Sigmoid colon (tissue), 7 donors: Measurements from ENCODE around the gene SLC16A6. TPM values are rescaled to one million over a fixed set of nuclear protein-coding genes. Genes with fewer than 3 reads are reported as not detected.

Experiments
- DNase-seq: peaks from one replicate; pipeline ENCODE4 v3.0.0-alpha.2; 2019
- H3K27ac ChIP-seq, 4 donors: fragments of 200-600 bp; sonication (generic); one replicate each; pipeline ENCODE4 v1.5.1; 2016 to 2019; ENCODE audit warnings: mild to moderate bottlenecking in 1 of 4
- H3K27me3 ChIP-seq, 3 donors: fragments of 200-600 bp; sonication (generic); one replicate each; pipeline ENCODE4 v1.5.1; 2019; ENCODE audit warnings: mild to moderate bottlenecking in 1 of 3
- H3K36me3 ChIP-seq, 4 donors: fragments of 200-600 bp; sonication (generic); one replicate each; pipeline ENCODE4 v1.5.1; 2016 to 2019
- H3K4me1 ChIP-seq, 4 donors: fragments of 200-600 bp; sonication (generic); one replicate each; pipeline ENCODE4 v1.5.1; 2017 to 2019
- H3K4me3 ChIP-seq, 4 donors: fragments of 200-600 bp; sonication (generic); one replicate each; pipeline ENCODE4 v1.5.1; 2017 to 2019; ENCODE audit warnings: mild to moderate bottlenecking in 2 of 4, moderate library complexity in 1 of 4
- H3K9me3 ChIP-seq, 4 donors: fragments of 200-600 bp in 3 of 4; sonication (generic) in 3 of 4; one replicate each; pipeline versions ENCODE4 v1.5.1 to v1.6.1; 2013 to 2019
- EP300 ChIP-seq, 4 donors: sonication (generic); formaldehyde crosslinking; IDR thresholded peaks; one replicate each; pipeline ENCODE4 v1.6.1; 2017; ENCODE audit warnings: antibody characterized with exemption in 4 of 4
- POLR2A ChIP-seq, 2 donors: fragments of 450-650 bp; IDR thresholded peaks; one replicate each; pipeline ENCODE4 v1.6.1; 2016; ENCODE audit warnings: antibody characterized with exemption in 2 of 2, mild to moderate bottlenecking in 2 of 2, moderate library complexity in 2 of 2
- POLR2AphosphoS5 ChIP-seq, 4 donors: sonication (generic); formaldehyde crosslinking; IDR thresholded peaks; one replicate each; pipeline ENCODE4 v1.6.1; 2017; ENCODE audit warnings: antibody characterized with exemption in 4 of 4
- WGBS, 2 donors: extraction: QIAGEN DNeasy Blood & Tissue Kit; methylation state at CpG; one replicate each; pipeline ENCODE4 v1.1.7; 2013; 5-methylcytosine and 5-hydroxymethylcytosine counted together
- intact Hi-C: fragments of 100-400 bp; cut with DNase I; formaldehyde crosslinking; loops from one replicate; pipeline ENCODE4 v1.15.1; 2023
- polyA plus RNA-seq, 3 donors: library from polyadenylated mRNA; stranded (reverse); fragments of 200-250 nt; gene quantifications; one replicate each; pipeline ENCODE4 v1.2.3, GENCODE V29; 2013
- total RNA-seq, 4 donors: library from RNA; depleted of rRNA; stranded (reverse); fragments of >200 nt; gene quantifications; one replicate each; pipeline ENCODE4 v1.1.0, GENCODE V29; 2016
- TF ChIP-seq, protein P1 (sequence below), 4 experiments: fragments of 450-650 bp in 3 of 4; fragments of 200-600 bp in 1 of 4; IDR thresholded peaks; one replicate each; pipeline ENCODE4 v1.5.1; 2016 to 2019; ENCODE audit warnings: antibody characterized with exemption in 4 of 4, mild to moderate bottlenecking in 3 of 4, moderate library complexity in 2 of 4
- donor health status: healthy with polysubstance abuse.
- donor health status: Bipolar disorder and iron deficiency.
- donor health status: healthy.

SLC16A6 gene
- total and polyA plus RNA-seq, 7 donors: 0.14 to 2.1 (median 0.67) TPM; not detected in 4

DNA sequence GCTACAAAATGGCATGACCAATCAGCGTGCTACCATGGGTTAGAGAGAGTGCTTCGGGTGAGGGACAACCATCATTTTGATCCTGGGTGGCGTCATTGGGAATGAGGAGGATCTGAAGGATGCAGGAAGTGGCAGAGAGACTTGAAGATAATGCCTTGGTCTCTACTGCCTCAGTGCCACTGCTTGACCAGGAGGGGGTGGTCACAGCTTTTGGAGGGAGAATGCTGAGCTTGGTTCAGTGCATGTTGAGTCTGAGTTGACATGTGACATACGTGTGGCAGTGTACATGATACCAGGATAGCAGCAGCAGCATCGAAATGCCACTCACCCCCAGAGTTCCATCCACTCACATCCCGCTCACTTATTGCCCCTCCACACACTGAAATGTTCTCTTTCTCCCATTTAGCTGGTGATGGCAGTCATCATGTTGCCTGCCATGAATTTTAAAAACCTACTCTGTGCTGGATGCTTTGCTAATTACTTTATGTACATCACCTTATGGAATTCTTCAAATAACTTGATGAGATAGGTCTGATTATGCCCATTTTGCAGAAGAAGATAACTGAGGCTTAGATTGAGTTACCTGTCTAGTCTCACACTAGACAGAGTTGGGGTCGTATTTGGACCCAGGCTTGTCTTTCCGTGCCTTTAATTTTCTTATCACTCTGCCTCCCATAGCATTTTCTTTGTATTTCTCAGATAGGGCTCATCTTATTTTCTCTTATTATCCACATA lies 37.1 kb upstream of the SLC16A6 start:
- H3K36me3 ChIP-seq: no peaks in the 10 kb centered on the region
- no peak overlapping the region for H3K4me3 ChIP-seq
- peaks cover 0 to 6% (median 0%) of the 10 kb centered on the region in 4 donors for H3K9me3 ChIP-seq
- 91 to 94% methylated on average over 8 of the region's 8 CpGs for WGBS, 2 donors
- intact Hi-C loops: no loop called here
- no peak overlapping the region for H3K27ac ChIP-seq
- H3K27me3 ChIP-seq: no peaks in the 10 kb centered on the region
- TF ChIP-seq, protein P1, sequence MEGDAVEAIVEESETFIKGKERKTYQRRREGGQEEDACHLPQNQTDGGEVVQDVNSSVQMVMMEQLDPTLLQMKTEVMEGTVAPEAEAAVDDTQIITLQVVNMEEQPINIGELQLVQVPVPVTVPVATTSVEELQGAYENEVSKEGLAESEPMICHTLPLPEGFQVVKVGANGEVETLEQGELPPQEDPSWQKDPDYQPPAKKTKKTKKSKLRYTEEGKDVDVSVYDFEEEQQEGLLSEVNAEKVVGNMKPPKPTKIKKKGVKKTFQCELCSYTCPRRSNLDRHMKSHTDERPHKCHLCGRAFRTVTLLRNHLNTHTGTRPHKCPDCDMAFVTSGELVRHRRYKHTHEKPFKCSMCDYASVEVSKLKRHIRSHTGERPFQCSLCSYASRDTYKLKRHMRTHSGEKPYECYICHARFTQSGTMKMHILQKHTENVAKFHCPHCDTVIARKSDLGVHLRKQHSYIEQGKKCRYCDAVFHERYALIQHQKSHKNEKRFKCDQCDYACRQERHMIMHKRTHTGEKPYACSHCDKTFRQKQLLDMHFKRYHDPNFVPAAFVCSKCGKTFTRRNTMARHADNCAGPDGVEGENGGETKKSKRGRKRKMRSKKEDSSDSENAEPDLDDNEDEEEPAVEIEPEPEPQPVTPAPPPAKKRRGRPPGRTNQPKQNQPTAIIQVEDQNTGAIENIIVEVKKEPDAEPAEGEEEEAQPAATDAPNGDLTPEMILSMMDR (IDR thresholded peaks at IDR 0.05): no peak
- TF ChIP-seq POLR2A (IDR thresholded peaks at IDR 0.05) (no peak), POLR2AphosphoS5 (IDR thresholded peaks at IDR 0.05) (no peak), EP300 (IDR thresholded peaks at IDR 0.05) (no peak)
- H3K4me1 ChIP-seq: no peaks in the 10 kb centered on the region
- DNase-seq: no peak

DNA sequence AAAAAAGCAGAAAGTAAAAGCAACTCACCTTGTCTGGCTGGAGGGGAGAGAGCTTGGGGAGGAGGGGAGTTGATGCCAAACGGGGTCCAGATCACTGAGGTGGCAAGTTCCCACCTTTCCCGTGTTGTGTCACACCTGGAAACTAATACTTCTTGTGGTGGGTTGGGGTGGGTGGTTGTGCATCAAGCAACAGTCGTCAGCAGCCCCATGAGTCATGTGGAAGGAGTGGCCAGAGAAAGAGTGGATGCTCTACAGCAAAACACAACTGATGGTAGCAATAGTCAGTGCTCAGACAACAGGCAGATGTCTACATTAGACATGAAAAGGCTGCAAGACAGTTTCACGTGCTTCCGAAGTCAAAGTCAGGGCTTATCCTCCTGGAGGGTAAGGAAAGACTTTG lies 35.8 kb upstream of the SLC16A6 start:
- Histone ChIP-seq H3K36me3 (no peaks in the 10 kb centered on the region), H3K4me3 (no peak overlapping the region), H3K27me3 (no peaks in the 10 kb centered on the region), H3K4me1 (no peaks in the 10 kb centered on the region), H3K9me3 (peaks cover 0 to 4% (median 0%) of the 10 kb centered on the region in 4 donors), H3K27ac (no peak overlapping the region)
- TF ChIP-seq POLR2A (IDR thresholded peaks at IDR 0.05) (no peak), POLR2AphosphoS5 (IDR thresholded peaks at IDR 0.05) (no peak), EP300 (IDR thresholded peaks at IDR 0.05) (no peak)
- TF ChIP-seq, protein P1 (IDR thresholded peaks at IDR 0.05): no peak
- intact Hi-C loops: no loop called here
- no peak for DNase-seq
- WGBS, 2 donors: 77 to 79% methylated on average over 5 of the region's 5 CpGs

DNA sequence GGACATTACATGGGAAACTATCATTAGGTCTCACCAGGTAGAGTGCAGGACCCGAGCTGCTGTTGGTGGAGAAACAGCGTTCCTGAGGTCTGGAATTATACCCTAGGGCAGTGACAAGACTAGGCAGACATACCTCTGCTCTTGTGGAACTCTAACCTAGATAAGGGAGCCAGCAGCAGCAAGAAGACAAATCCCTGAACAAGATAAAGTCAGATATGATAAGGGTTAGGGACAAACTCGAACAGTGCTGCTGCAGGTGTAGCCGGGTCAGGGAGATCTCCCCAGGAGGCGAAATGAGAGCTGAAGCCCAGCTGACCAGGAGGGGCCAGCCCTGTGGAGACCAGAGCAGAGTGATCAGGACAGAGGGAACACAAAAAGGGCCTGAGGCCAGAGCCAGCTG lies 35.0 kb upstream of the SLC16A6 start:
- Histone ChIP-seq H3K36me3 (no peaks in the 10 kb centered on the region), H3K4me1 (no peaks in the 10 kb centered on the region), H3K27ac (no peak overlapping the region), H3K4me3 (no peak overlapping the region), H3K9me3 (no peaks in the 10 kb centered on the region), H3K27me3 (no peaks in the 10 kb centered on the region)
- intact Hi-C loops: no loop called here
- TF ChIP-seq POLR2AphosphoS5 (IDR thresholded peaks at IDR 0.05): no peak
- TF ChIP-seq, protein P1 (IDR thresholded peaks at IDR 0.05): no peak
- no peak for TF ChIP-seq POLR2A (IDR thresholded peaks at IDR 0.05)
- TF ChIP-seq EP300 (IDR thresholded peaks at IDR 0.05): no peak
- WGBS, 2 donors: 79 to 91% methylated on average over 5 of the region's 5 CpGs
- DNase-seq: no peak

DNA sequence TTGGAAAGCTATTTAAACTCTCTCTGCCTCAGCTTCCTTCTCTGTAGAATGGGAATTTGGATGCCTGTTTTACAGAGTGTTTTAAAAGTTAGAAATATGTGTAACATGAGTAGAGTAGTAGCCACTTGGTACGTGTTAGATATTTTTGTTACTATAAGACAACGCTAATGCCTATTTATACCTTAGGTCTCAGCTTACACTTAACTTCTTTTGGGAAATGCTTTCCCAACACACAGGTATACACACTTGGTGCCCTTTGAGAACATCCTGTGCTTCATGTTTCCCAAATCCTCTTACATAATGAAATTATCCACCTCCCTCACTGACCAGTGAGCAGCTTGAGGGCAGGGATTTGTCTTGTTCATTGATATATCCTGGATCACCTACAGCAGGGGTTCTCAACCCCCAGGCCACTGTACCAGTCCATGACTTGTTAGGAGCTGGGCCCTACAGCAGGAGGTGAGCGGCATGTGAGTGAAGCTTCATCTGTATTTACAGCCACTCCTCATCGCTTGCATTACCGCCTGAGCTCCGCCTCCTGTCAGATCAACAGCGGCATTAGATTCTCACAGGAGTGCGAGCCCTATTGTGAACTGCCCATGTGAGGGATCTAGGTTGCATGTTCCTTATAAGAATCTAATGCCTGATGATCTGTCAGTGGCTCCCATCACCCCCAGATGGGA lies 33.9 kb upstream of the SLC16A6 start:
- Histone ChIP-seq H3K36me3 (no peaks in the 10 kb centered on the region), H3K27me3 (no peaks in the 10 kb centered on the region), H3K4me3 (no peak overlapping the region), H3K9me3 (no peaks in the 10 kb centered on the region), H3K4me1 (no peaks in the 10 kb centered on the region), H3K27ac (no peak overlapping the region)
- TF ChIP-seq POLR2A (IDR thresholded peaks at IDR 0.05) (no peak), POLR2AphosphoS5 (IDR thresholded peaks at IDR 0.05) (no peak), EP300 (IDR thresholded peaks at IDR 0.05) (no peak)
- TF ChIP-seq, protein P1 (IDR thresholded peaks at IDR 0.05): no peak
- DNase-seq: no peak
- intact Hi-C loops: no loop called here
- WGBS, 2 donors: 97% methylated on average over 8 of the region's 8 CpGs
